GM19328 (cell line): ENCODE data around the gene EPHA4.
A peak's percentile ranks its signal among the peaks of the same experiment; 100 is the strongest.

Experiments
- ATAC-seq: cut with Tn5 transposase; IDR thresholded peaks from one replicate; pipeline ENCODE4 v1.9.1; 2021; ENCODE audit warnings: mild to moderate bottlenecking, moderate library complexity; ENCODE audit not compliant: unreplicated experiment

EPHA4 gene

DNA sequence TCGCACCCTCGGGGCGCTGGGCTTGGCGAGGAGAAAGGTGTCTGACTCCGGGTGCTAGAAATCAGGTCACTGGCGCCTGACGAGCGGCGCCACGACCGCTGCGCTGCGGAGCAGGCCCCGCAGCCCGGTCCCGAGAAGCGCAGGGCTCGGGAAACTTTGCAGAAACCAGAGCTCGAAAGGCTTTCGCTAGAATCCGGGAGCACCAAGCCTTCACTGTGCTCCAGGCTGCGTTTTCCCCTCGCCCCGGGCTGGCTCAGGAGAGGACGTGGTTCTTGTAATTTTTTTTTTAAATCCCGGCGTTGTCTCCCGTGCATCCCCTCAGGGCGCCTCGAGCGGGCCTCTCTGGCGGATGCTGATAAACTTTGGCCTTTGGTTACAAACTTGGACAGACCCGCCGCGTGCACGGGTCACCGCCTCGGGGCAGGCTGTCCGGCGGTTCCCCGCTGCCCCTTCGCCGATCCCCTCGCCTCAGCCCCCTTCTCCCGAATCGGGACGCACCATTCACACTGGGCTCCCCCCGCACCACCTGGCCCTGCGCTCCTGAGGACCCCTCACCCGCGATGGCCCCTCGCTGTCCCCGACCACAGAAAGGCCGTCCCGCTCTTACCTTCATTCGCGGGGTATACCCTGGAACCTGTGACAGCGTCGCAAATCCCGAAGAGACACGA lies 419 bp downstream of the EPHA4 start:
- ATAC-seq, result peak; percentile 6

DNA sequence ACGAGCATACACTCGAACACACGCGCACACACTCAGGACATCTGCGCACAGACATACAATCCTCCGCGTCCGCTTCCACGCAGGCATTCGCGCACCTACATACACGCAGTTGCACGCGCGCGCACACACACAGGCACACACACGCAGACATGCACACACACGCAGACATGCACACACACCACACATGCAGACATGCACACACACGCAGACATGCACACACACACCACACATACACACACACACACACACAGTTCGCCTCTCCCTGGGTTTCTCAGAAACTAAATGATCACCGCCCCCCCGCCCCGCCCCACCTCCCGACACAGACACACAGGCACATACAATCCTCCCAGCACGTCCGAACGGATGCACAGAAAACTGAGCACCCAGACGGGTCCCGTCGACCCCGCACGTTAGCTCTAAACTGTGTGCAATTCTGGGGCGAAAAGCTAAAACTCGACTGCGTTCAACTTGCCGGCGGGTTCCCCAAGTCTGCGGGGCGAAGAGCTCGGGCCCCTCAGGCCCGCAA lies 1.0 kb downstream of the EPHA4 start:
- ATAC-seq, result no peak

DNA sequence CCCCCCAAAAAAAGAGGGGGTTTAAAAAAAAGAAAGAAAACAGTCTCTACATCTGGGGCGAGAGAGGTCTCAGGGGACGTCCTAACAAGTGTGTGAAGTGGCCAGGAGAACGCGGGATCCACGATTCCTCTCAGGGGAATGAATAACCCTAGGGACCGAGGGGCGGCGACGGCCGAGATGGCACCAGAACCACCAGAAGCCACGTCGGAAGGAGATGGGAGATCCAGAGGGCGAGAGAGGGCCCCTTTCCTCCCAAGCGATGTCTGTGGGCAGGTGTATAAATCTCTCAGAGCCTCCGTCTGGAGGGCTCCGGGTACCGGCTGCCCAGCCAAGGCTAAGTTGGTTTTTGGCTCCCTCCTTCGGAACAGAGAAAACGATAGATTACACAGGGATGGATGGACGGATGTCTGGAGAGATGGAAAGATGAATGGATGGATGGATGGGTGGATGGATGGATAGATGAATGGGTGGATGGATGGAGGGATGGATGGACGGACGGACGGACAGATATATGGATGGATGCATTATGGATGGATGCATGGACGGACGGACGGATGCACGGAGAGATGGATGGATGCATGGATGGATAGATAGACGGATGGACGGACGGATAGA lies 1.7 kb downstream of the EPHA4 start:
- no peak for ATAC-seq

DNA sequence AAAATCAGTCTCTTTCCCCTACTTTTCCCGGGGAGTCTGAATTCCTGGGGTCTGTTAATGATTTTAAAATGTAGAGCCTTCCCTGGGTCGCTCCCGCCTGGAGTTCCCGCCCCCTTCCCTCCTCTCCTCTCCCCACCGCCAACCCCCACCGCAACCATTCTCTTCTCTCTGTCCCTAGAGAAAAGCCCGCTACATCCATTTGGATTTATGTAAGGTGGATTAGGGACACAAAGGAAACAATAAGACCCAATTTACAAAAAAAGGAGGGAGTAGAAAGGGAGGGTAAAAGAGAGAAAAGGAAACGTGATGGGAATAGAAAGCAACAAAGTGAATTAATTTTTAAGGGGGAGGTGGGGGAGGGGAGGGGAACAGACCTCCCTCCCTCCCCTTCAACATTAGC lies 2.2 kb downstream of the EPHA4 start:
- no peak for ATAC-seq

DNA sequence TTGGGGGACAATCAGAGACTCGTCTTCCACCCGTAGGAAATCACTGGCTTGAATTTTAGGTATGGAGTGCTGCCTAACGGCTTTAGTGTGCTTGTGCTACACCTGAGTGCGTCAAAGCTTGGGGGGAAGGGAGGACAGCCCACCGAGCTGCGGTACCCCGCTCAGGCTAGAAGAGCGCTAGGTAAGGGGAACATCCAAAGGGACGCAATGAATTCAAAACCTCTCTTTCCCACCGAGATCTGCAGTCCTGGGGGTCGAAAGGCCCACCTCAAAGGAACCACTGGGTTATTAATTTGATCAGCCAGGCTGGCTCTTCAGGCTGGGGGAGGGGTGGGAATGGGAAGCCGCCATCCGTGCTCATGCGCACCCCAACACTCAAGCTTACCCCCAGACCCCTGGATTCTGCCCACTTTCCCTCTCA lies 2.7 kb downstream of the EPHA4 start:
- no peak for ATAC-seq

DNA sequence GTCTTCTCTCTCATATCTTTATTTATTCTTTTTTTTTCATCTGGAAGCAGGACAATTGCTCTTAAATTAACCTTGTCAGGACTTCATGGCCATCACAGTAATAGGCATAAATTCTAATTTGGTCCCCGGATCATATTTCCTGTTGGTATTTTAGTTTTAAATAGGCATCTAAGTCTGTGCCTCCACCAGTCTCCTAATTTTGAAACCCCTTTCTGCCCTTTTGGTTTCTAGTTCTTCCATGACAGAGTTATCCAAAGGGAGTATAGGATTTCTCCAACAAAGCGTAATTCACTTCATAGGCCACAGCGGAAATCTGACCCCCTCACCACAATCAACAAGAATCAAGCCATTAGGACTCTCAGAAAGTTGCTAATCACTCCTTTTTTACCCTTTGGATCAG lies 3.8 kb downstream of the EPHA4 start:
- no peak for ATAC-seq

DNA sequence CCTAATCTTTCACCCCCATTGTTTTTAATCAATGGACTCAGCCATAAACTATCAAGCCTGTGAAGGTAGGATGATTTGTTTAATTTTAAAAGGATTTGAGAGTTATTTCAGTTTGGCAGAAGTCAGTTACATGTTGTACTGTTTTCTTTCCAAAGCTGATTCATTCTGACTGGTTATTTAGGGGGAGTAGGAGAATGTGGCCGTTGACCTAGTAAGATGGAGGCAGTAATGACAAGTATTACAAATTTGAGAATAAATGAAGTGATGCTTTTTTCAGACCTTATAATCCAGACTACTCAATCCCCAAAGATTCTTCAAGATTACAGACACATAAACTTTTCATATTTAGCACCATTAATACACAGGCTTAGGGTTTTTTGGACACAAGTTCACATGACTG lies 4.3 kb downstream of the EPHA4 start:
- no peak for ATAC-seq

DNA sequence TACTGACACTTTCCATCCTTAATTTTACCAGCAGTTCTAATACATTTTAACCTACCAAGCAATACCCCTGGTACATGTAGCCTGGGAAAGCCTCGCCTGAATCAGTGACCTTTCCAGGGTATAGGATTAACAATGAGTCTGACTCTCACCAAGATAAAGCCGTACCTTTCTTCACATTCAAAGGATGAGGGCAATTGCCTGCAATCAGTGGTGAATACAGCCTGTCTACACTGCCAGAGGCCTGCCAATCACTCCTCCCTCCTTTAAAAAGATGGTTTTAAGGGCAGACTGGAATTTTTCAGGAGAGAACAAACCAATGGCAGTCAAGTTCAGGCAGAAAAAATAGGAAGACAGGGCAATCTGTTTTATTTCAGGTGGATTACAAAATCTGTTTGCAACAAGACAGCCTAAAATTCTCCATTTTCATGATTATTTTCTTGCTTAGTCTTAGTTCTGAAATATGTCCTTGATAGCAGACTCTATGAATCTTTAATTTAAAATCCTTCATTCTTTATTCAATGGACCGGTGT lies 4.8 kb downstream of the EPHA4 start:
- ATAC-seq, result no peak

DNA sequence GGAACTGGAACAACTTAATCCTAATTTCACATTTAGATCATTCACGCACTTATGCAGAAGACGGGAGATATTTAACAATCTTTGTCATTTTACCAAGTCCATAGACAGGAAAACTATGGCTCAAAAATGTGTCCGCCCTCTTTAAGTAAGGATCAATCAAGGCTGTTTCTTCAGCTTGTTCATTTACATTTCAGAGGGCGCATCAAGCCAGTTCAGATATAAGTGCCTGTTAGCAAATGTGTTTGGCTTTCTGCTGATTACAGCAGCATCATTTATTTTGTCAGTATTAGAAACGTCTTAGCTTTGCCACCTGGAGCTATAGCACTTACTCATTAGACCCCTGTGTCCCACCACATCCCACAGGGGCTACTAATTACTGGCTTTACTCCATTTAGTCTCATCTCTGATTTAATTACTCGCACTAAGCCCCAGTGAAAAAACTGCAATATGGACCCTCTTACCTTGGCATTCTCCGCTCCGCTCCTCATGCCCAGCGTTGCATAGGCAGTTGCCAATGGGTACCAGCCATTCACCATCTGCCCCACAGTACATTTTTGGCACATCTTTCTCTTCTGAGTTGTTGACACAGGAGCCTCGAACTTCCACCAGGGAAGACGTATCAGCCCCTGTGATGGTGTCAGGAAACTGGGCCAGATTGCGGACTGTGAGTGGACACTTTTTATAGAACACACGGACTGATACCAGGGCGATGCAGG lies 8.7 kb downstream of the EPHA4 start:
- ATAC-seq, result no peak

DNA sequence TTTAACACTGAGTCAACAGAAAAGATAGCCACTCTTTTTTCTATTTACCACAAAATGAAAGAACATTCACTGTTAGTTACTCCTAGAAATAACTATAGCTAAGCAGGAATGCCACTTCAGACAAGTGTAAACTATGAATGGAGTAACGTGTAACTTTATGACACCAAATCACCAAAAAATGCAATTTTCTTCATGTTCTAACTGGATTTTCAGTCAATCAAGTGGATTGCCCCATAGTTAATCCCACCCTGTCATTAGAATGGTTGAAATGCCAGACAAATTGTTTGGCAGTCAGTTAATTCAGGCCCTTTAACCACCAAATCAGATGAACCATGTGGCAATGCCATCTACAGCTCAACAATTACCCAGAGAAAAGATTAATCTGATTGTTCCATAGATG lies 9.9 kb downstream of the EPHA4 start:
- ATAC-seq, result no peak

DNA sequence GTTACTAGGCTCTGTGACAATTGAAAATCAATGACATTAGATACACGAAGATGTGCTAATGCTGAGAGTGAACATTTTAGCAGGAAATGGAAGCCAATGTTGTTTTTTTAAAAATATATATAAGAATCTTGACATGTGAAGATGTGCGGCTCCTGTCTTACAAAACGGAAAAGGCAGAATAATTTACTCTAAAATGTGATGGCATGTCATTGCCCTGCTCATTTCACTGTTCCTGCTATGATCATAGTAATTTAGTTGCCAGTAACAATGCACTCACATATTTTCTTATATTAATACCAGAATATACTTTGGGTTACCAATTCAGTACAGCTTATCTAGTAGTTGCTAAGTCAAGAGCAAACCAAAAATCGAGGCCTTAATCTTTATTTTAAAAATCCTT lies 10.3 kb downstream of the EPHA4 start:
- ATAC-seq, result no peak

DNA sequence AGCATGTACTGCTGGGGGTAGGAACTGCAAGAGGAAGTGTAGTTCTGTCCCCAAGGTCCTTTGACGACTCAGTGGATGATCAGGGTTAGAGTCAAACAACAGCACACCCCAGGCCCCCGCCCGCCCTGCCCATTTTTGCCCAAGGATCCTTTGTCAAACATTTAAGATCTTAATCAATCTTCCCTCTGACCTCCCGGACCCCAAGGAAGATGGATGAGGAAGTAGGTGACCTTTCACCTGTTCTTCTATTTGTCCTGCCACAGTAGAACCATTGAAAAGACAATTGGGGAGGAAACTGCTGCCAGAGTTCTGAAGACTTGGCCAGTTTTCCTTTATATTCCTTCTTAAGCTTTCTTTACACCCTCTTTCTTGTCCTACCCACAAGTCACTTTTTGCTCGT lies 12.1 kb downstream of the EPHA4 start:
- no peak for ATAC-seq

DNA sequence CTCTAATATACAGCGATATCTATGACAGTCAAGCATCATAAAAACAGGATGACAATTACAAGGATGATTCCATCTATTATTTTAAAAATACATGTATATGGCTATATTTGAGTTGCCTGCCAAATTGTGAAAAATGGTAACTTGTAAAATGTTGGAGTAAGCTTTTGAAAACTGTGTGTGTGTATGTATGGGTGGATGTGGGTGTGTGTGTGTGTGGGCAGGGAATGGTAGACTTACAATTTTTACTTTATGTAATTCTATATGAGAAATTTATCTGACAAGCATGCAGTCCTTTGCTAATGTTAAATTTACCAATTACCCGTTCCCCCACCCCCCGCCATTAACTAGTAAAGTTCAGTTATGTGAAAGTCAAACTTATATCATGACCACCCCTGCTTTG lies 14.0 kb downstream of the EPHA4 start:
- no peak for ATAC-seq

DNA sequence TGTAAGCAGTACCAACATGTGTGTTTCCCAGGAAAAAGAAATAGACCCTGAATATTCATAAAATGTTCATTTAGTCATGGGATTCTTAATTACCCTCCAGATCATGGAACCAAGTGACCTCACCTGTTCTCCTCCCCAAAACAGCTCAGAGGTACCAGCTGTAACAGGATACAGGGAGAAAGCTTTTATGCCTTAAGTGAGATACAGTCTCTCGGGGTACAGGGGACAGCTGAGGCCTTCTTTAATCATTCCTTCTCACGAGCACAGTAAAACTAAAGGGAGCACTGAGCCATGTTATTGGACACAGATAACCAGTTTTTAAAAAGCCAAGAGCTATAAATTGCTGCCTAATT lies 16.6 kb downstream of the EPHA4 start:
- ATAC-seq, result peak; percentile 36

DNA sequence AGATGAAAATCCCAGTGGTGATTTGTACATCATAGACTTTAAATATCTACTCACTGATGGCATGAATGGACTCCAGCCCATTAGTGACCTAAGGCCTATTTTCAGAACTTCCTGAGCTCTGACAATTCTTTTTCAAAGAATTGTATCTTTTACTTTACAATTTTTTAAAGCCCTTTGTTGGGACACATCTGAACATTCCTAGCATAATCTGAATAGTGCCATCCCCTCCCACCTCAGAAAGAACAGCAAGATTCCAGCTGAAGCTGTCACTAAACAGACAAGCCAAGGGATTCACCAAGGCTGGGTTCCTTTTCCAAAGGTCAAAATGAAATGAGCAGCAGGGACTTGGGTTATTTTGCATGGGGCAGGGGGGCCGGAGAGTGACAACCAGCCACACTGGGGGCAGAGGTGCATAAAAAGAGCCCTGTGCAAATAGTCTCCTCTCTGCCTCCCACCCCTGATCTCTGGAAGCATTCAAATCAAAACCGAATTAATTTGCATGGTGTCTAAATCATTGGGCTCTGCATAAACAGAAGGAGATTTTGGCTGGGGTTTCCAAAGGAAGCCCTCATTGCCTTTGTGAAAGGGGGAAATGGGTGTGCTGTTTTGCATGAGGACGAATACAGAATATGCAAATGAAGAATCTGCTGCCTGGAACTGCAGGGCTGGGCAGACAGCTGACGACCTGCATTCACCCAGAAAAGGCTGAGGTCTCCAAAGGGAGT lies 17.2 kb downstream of the EPHA4 start:
- ATAC-seq, result peak; percentile 98

DNA sequence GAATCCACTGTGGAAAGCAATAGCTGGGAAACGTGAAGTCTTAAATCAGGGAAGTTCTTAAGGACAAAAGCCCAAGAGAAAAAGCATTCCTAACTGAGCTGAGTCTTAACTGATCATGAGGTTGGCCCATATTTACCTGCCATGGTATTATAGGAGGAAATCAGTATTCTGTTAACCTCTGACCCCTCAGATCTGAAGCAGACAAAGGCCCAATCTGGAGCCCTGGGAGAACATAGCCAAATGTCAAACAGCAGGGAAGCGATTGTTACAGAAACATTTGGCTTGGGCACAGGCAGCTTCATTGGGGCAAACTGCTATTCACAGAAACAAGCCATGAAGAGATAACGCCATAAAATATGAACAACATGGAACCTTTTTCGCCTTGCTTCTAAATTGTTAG lies 18.8 kb downstream of the EPHA4 start:
- no peak for ATAC-seq

DNA sequence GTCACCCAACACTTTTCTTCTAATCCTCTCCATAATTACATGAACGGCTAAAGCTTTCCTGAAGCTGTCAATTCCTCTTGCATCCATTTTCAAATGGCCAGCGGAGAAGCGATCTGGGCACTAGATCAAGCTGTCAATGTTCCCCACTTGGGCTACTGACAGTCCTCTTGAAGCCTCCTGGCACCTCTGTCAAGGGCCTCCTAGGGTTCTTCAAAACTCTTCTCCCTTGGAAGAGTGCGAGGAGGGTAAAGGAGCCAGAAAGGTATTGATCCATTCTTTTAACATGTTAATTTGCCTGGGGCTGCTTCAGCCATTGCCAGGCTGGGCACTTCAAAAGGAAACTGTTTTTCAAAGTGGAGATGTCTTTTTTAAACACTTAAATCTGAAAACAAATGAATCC lies 19.8 kb downstream of the EPHA4 start:
- no peak for ATAC-seq

DNA sequence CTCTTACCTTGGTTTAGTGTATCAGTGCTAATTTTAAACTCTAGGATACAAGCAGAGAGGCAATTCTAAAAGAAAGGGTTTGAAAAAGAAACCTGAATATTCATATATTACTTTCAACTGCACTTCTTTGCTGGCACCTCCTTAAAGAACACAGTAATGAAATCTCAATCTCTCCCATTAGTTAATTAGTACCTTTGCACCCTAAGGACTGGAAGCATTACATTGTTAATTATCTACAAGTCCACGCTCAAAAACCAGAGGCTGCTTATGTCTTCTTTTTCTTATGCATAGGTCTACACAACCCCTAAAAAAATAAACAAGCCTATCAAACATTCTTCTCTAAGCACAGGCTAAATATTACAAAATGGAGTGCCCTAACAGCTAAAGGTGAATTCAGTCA lies 20.2 kb downstream of the EPHA4 start:
- no peak for ATAC-seq

DNA sequence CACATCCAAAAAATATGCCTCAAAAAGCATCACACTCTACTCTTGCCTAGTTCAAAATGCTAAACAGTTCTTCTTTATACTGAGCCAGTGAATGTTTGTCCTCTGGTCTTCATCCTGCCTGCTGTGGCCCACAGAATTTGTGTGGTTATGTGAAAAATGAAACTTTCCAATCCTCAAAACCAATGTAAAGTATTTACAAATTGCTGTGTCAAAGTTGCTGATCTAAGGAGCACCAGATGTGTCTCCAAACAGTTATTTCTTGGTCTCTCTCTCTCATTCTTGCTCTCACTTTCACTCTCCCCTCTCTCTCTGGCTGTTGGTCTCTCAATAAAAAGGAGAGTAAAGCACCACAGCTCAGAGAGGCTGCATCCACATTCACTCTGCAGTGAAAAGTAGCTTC lies 23.0 kb downstream of the EPHA4 start:
- no peak for ATAC-seq

DNA sequence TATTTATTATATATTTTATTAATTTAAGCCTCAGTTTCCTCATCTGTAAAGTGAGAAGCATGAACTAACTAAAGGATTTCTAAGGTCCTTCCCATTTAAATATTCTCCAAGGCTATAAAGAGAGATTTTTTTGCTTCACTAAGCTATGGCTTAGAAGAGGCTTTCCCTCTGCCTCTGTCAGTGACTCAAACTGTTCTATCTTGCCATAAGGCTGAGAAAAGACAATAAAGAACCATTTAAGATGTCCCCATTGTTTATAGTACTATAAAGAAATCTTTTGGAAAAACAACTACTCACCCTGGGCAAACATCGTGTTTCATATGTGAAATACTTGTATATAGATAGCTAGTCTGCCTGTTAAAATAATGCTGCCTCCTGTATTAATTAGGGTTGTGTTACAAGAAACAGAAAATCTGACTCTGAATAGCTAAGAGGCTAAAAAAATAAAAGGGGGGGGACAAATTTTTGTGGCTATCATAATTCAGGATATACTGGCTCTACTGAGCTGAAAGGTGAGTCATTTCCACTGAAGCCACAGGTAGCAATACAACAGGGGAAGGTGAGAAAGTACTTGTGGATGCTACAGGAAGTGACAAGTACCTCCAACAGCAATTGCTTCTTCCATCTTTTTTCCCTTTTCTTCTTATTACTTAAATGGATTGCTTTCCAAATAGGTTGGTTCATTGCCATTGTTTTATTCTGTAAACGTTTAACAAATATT lies 25.4 kb downstream of the EPHA4 start:
- ATAC-seq, result no peak
